ENCODE measurements around the gene RHBDF2. TPM values are rescaled to one million over a fixed set of nuclear protein-coding genes. Genes with fewer than 3 reads are reported as not detected.

RHBDF2 gene
- total RNA-seq, 1 donor from 2014 or later, result 11.8 TPM

GRCh38 chr17:76467809-76468633 is 33.2 kb downstream of the RHBDF2 start:
- H3K4me1 Mint-ChIP-seq (ENCODE audit: low read depth), result no peaks in the 10 kb centered on the region
- H3K9me3 Mint-ChIP-seq (ENCODE audit: low read depth), result no peaks in the 10 kb centered on the region
- no peak overlapping the region for H3K27ac Mint-ChIP-seq
- H3K4me3 Mint-ChIP-seq (ENCODE audit: low read depth), result no peak overlapping the region
- peaks cover 3% of the 10 kb centered on the region for H3K27me3 Mint-ChIP-seq
- no peak for DNase-seq (ENCODE audit: low spot score, unreplicated experiment)
- H3K36me3 Mint-ChIP-seq (ENCODE audit: insufficient read depth), result no peaks in the 10 kb centered on the region
- TF ChIP-seq CTCF (IDR thresholded peaks at IDR 0.05; ENCODE audit: unreplicated experiment), result no peak

GRCh38 chr17:76467366-76467765 is 33.9 kb downstream of the RHBDF2 start, which contains the start of gene AANAT:
AANAT (plus strand) TSS chr17:76467603; CDS start chr17:76468747, 1,144 bp downstream.
- Mint-ChIP-seq H3K9me3 (ENCODE audit: low read depth) (no peaks in the 10 kb centered on the region), H3K36me3 (ENCODE audit: insufficient read depth) (no peaks in the 10 kb centered on the region)

GRCh38 chr17:76466775-76467130 is 34.5 kb downstream of the RHBDF2 start:
- no peak for TF ChIP-seq CTCF (IDR thresholded peaks at IDR 0.05; ENCODE audit: unreplicated experiment)
- no peak for DNase-seq (ENCODE audit: low spot score, unreplicated experiment)
- H3K27me3 Mint-ChIP-seq, result peaks cover 7% of the 10 kb centered on the region
- H3K9me3 Mint-ChIP-seq (ENCODE audit: low read depth), result no peaks in the 10 kb centered on the region
- H3K36me3 Mint-ChIP-seq (ENCODE audit: insufficient read depth), result no peaks in the 10 kb centered on the region
- no peaks in the 10 kb centered on the region for H3K4me1 Mint-ChIP-seq (ENCODE audit: low read depth)
- no peak overlapping the region for H3K4me3 Mint-ChIP-seq (ENCODE audit: low read depth)
- no peak overlapping the region for H3K27ac Mint-ChIP-seq

More at GRCh38 chr17:76467366-76467765, 33.9 kb downstream of the RHBDF2 start, which contains the start of gene AANAT:
- DNase-seq (ENCODE audit: low spot score, unreplicated experiment), result no peak
- Mint-ChIP-seq H3K27me3 (peaks cover 3% of the 10 kb centered on the region), H3K27ac (no peak within 1 kb of the TSS), H3K4me1 (ENCODE audit: low read depth) (no peaks in the 10 kb centered on the region), H3K4me3 (ENCODE audit: low read depth) (no peak within 1 kb of the TSS)
- TF ChIP-seq CTCF (IDR thresholded peaks at IDR 0.05; ENCODE audit: unreplicated experiment), result no peak

GRCh38 chr17:76462556-76463290 is 38.5 kb downstream of the RHBDF2 start:
- Mint-ChIP-seq H3K9me3 (ENCODE audit: low read depth) (no peaks in the 10 kb centered on the region), H3K4me1 (ENCODE audit: low read depth) (no peaks in the 10 kb centered on the region), H3K27ac (no peak overlapping the region), H3K27me3 (peaks cover 8% of the 10 kb centered on the region), H3K4me3 (ENCODE audit: low read depth) (no peak overlapping the region), H3K36me3 (ENCODE audit: insufficient read depth) (no peaks in the 10 kb centered on the region)
- DNase-seq (ENCODE audit: low spot score, unreplicated experiment), result no peak
- no peak for TF ChIP-seq CTCF (IDR thresholded peaks at IDR 0.05; ENCODE audit: unreplicated experiment)

- Mint-ChIP-seq H3K9me3 (ENCODE audit: low read depth) (no peaks in the 10 kb centered on the region), H3K27ac (peak overlapping the region; percentile 63), H3K27me3 (peaks cover 8% of the 10 kb centered on the region), H3K36me3 (ENCODE audit: insufficient read depth) (no peaks in the 10 kb centered on the region), H3K4me3 (ENCODE audit: low read depth) (no peak overlapping the region), H3K4me1 (ENCODE audit: low read depth) (no peaks in the 10 kb centered on the region)
- DNase-seq (ENCODE audit: low spot score, unreplicated experiment), result no peak
- no peak for TF ChIP-seq CTCF (IDR thresholded peaks at IDR 0.05; ENCODE audit: unreplicated experiment)
Observed at GRCh38 chr17:76461765-76462555, 39.3 kb downstream of the RHBDF2 start.
